Spleen (tissue), 11 donors: ENCODE results near the gene RAB15. TPM values are rescaled to one million over a fixed set of nuclear protein-coding genes. Genes with fewer than 3 reads are reported as not detected.

ENCODE experiments used
- DNase-seq: peaks from one replicate; pipeline ENCODE4 v3.0.0-alpha.2; 2020
- H3K27ac ChIP-seq, 8 donors: fragments of 200-600 bp; sonication (generic) in 7 of 8; 1 replicate in 4 of 8; 2 replicates in 4 of 8; pipeline versions ENCODE4 v1.5.0 to v1.8.0; 2016 to 2021; ENCODE audit warnings: inconsistent platforms in 4 of 8, mild to moderate bottlenecking in 4 of 8, moderate library complexity in 1 of 8
- H3K27me3 ChIP-seq, 7 donors: fragments of 200-600 bp; sonication (generic) in 6 of 7; replicated peaks in 1 of 7; 1 replicate in 4 of 7; 2 replicates in 3 of 7; pipeline versions ENCODE4 v1.5.0 to v1.8.0; 2016 to 2021; ENCODE audit warnings: inconsistent platforms in 3 of 7, mild to moderate bottlenecking in 1 of 7
- H3K36me3 ChIP-seq, 6 donors: fragments of 200-600 bp; sonication (generic) in 5 of 6; 1 replicate in 4 of 6; 2 replicates in 2 of 6; pipeline versions ENCODE4 v1.5.0 to v1.8.0; 2016 to 2021; ENCODE audit warnings: inconsistent platforms in 2 of 6
- H3K4me1 ChIP-seq, 6 donors: fragments of 200-600 bp; sonication (generic) in 5 of 6; 1 replicate in 3 of 6; 2 replicates in 3 of 6; pipeline versions ENCODE4 v1.5.0 to v1.8.0; 2016 to 2021; ENCODE audit warnings: inconsistent platforms in 3 of 6
- H3K4me3 ChIP-seq, 8 donors: fragments of 200-600 bp; sonication (generic) in 7 of 8; 1 replicate in 4 of 8; 2 replicates in 4 of 8; pipeline versions ENCODE4 v1.5.0 to v1.8.0; 2016 to 2021; ENCODE audit warnings: inconsistent platforms in 4 of 8, mild to moderate bottlenecking in 4 of 8, moderate library complexity in 2 of 8
- H3K9me3 ChIP-seq, 8 donors: fragments of 200-600 bp; sonication (generic) in 7 of 8; 1 replicate in 4 of 8; 2 replicates in 4 of 8; pipeline versions ENCODE4 v1.5.0 to v1.8.0; 2016 to 2021; ENCODE audit warnings: inconsistent platforms in 4 of 8
- CTCF ChIP-seq, 11 experiments: fragments of 200-600 bp in 7 of 11; fragments of 450-650 bp in 4 of 11; sonication (generic) in 4 of 11; IDR thresholded peaks in 8 of 11; conservative IDR thresholded peaks in 3 of 11; 1 replicate in 7 of 11; 2 replicates in 4 of 11; pipeline versions ENCODE4 v1.4.0 to v1.8.0; 2016 to 2021; ENCODE audit warnings: antibody characterized with exemption in 11 of 11, inconsistent platforms in 4 of 11, mild to moderate bottlenecking in 1 of 11
- POLR2A ChIP-seq, 3 donors: fragments of 450-650 bp; IDR thresholded peaks; one replicate each; pipeline ENCODE4 v1.5.1; 2017; ENCODE audit warnings: antibody characterized with exemption in 3 of 3, mild to moderate bottlenecking in 1 of 3
- POLR2AphosphoS5 ChIP-seq, 3 donors: sonication (generic); formaldehyde crosslinking; IDR thresholded peaks; one replicate each; pipeline ENCODE4 v1.5.1; 2017; ENCODE audit warnings: antibody characterized with exemption in 3 of 3
- WGBS, 5 donors: extraction: QIAGEN DNeasy Blood & Tissue Kit in 3 of 5; methylation state at CpG; one replicate each; pipeline versions ENCODE4 v1.1.5 to v1.1.7; 2013 to 2018; 5-methylcytosine and 5-hydroxymethylcytosine counted together
- intact Hi-C: fragments of 100-400 bp; cut with DNase I; formaldehyde crosslinking; loops from one replicate; pipeline ENCODE4 v1.15.0; 2023; ENCODE audit warnings: low total_unique reads
- polyA plus RNA-seq, 3 donors: library from polyadenylated mRNA; stranded (reverse); fragments of 200-250 nt; gene quantifications; one replicate each; pipeline ENCODE4 v1.2.1, GENCODE V29; 2013
- total RNA-seq, 7 donors: library from RNA; depleted of rRNA in 3 of 7; stranded (reverse); fragments of >200 nt in 3 of 7; fragmentation: NEBNext Ultra II Directional in 4 of 7; extraction: Animal tissue kit (Norgen Biotek cat#: 25700) in 4 of 7; gene quantifications; one replicate each; pipeline versions ENCODE4 v1.1.0 to v1.2.1, GENCODE V29; 2016 to 2021
- donor health status: healthy with polysubstance abuse.
- donor health status: DM: no; HTN: no; CAD: no; lungs with moderate emphysema.
- donor health status: DM: no; HTN: no; CAD: no.
- donor health status: Bipolar disorder and iron deficiency.
- donor health status: healthy.
- donor health status: DM: no; HTN: no; CAD: no.
- donor health status: DM: yes; HTN: yes; CAD: no.

RAB15 gene
- total and polyA plus RNA-seq, 10 donors: 1.2 to 7.0 (median 2.2) TPM

- intact Hi-C loops: no loop called here
- Histone ChIP-seq H3K4me1 (peaks cover 18 to 33% (median 25%) of the 10 kb centered on the region in 6 donors), H3K9me3 (no peaks in the 10 kb centered on the region), H3K27ac (no peak overlapping the region), H3K4me3 (no peak overlapping the region), H3K36me3 (peaks cover 0 to 6% (median 0%) of the 10 kb centered on the region in 6 donors), H3K27me3 (no peaks in the 10 kb centered on the region)
- TF ChIP-seq POLR2AphosphoS5 (IDR thresholded peaks at IDR 0.05) (no peak), POLR2A (IDR thresholded peaks at IDR 0.05) (no peak), CTCF (IDR thresholded peaks at IDR 0.05 in 8 of 11, conservative IDR thresholded peaks at IDR 0.05 in 3 of 11) (no peak)
- DNase-seq: no peak
- 0 to 91% (median 46%) methylated on average over 1 of the region's 1 CpG for WGBS, 5 donors
Measured at GRCh38 chr14:64912261-64912660, 59.9 kb downstream of the RAB15 start.

GRCh38 chr14:64910847-64911495, 61.2 kb downstream of the RAB15 start:
- intact Hi-C loops: no loop called here
- DNase-seq: no peak
- TF ChIP-seq POLR2AphosphoS5 (IDR thresholded peaks at IDR 0.05): no peak
- TF ChIP-seq CTCF (IDR thresholded peaks at IDR 0.05 in 8 of 11, conservative IDR thresholded peaks at IDR 0.05 in 3 of 11): peak in 4 of 11 experiments; percentile 16 to 42 (median 22)
- WGBS, 5 donors: 26 to 44% (median 35%) methylated on average over 3 of the region's 3 CpGs
- Histone ChIP-seq H3K27ac (no peak overlapping the region), H3K4me3 (no peak overlapping the region), H3K27me3 (no peaks in the 10 kb centered on the region), H3K9me3 (no peaks in the 10 kb centered on the region), H3K36me3 (no peaks in the 10 kb centered on the region), H3K4me1 (peaks cover 10 to 25% (median 14%) of the 10 kb centered on the region in 6 donors)

- intact Hi-C loops: no loop called here
- WGBS, 5 donors: 34 to 55% (median 48%) methylated on average over 6 of the region's 6 CpGs
Measured at GRCh38 chr14:64906022-64906421, 66.1 kb downstream of the RAB15 start.

More at GRCh38 chr14:64906022-64906421, 66.1 kb downstream of the RAB15 start:
- no peak for TF ChIP-seq POLR2A (IDR thresholded peaks at IDR 0.05)
- no peak for TF ChIP-seq POLR2AphosphoS5 (IDR thresholded peaks at IDR 0.05)
- no peak for TF ChIP-seq CTCF (IDR thresholded peaks at IDR 0.05 in 8 of 11, conservative IDR thresholded peaks at IDR 0.05 in 3 of 11)
- Histone ChIP-seq H3K4me3 (no peak overlapping the region), H3K36me3 (no peaks in the 10 kb centered on the region), H3K9me3 (no peaks in the 10 kb centered on the region), H3K4me1 (peaks cover 0 to 10% (median 0%) of the 10 kb centered on the region in 6 donors), H3K27ac (no peak overlapping the region), H3K27me3 (no peaks in the 10 kb centered on the region)
- DNase-seq: no peak
